GM21717 (cell line): ENCODE results near the gene PPP1R18.
A peak's percentile ranks its signal among the peaks of the same experiment; 100 is the strongest.
"Not testable (repeated sequence)": the region's sequence is repeated elsewhere in the genome, so short reads cannot be mapped to it uniquely, and the experiment has no call there.

ENCODE experiments used
- ATAC-seq: cut with Tn5 transposase; IDR thresholded peaks from one replicate; pipeline ENCODE4 v1.9.1; 2021; ENCODE audit warnings: mild to moderate bottlenecking, moderate library complexity; ENCODE audit not compliant: unreplicated experiment

Gene PPP1R18, protein sequence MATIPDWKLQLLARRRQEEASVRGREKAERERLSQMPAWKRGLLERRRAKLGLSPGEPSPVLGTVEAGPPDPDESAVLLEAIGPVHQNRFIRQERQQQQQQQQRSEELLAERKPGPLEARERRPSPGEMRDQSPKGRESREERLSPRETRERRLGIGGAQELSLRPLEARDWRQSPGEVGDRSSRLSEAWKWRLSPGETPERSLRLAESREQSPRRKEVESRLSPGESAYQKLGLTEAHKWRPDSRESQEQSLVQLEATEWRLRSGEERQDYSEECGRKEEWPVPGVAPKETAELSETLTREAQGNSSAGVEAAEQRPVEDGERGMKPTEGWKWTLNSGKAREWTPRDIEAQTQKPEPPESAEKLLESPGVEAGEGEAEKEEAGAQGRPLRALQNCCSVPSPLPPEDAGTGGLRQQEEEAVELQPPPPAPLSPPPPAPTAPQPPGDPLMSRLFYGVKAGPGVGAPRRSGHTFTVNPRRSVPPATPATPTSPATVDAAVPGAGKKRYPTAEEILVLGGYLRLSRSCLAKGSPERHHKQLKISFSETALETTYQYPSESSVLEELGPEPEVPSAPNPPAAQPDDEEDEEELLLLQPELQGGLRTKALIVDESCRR

DNA sequence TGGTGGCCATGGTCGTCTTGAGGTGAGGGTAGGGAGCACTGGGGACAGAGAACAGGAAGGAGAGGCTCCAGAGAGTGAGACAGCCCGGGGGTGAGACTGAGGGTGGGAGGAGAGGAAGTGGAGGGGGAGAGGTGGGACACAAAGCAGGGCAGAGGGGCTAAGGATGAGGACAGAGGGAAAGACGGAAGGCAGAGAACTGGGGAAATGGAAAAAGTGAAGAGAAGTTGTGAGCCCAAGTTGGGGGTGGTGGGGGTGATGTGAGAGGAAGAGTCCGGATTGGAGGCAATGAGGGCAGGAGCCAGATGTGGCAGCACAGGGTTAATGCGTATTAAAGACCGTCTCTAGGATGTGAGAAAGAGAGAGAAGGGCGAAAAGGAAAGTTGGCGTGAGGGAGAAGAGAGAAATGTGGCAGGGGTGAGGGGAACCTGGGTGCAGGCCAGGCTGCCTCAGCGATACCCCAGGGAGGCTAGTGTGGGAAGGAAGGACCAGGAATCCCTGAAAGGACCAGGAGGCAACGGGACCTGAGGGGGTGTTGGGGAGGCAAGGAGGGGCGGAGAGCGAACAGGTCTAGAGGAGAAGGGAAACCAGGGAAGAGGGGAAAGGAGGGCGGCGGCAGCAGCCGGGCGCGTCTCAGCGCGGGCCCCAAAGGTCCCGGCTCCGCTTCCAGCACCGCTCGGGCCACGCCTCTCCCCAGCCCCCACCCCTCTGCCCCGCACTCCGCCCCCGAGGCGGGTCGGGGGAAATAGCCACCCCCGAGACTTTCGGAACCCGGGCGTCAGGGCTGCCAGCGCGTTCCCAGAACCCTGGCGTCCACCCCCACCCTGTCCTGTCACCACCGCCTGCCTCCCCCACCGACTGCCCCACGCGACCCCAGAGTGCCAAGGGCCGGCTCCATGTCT is at the start of gene PPP1R18:
TSS of gene PPP1R18 (minus strand) at position 637 of the 899 bp plus-strand sequence. CDS start at position 10, 627 bp downstream.
- ATAC-seq, result no peak

DNA sequence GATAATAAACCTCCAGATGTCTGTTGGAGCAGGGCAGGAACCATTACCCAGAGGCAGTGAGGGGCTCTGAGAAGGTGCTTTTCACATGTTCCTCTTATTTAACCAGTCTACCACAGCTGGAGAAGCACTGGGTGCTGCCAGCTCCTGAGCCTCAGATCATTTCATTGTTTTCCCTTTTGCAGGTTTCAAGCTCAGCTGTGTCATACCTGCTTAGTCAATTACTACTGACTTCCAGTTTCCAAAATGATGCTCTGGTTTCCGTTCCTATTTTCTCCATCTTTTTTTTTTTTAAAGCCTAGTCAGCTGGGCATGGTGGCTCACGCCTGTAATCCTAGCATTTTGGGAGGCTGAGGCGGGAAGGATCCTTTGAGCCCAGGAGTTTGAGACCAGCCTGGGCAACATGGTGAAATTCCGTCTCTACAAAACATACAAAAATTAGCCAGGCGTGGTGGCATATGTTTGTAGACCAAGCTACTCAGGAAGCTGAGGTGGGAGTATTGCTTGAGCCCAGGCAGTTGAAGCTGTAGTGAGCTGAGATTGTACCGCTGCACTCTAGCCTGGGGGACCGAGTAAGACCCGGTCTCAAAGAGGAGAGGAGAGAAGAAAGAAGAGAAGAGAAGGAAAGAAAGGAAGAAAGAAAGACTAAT is 49.3 kb upstream of the PPP1R18 start:
- ATAC-seq, result peak; percentile 52

DNA sequence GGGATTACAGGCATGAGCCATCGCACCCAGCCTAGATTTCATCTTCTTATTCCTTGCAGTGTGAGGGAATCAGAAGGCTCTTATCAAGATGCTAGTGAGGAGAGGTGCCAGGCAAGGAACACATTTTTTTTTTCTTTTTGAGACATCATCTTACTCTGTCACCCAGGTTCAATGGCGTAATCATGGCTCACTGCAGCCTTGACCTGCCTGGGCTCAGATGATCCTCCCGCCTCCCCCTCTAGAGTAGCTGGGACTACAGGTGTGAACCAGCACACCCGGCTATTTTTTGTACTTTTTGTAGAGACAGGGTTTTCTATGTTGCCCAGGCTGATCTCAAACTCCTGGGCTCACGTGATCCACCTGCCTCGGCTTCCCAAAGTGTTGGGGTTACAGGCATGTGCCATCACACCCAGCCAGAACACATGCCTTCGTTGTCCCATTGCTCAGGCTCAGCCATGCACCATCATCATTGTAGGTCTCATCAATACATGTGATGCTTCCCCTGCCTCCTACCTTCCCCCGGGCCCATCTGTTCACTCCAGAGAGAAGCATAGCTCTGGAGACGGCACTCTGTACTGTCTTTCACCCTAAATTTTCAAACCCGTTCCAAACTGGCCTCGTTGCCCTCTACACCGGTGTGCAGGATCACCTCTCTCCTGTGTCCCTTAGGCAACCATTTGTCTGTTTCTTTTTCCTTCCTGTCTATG is 45.9 kb upstream of the PPP1R18 start:
- ATAC-seq, result no peak

DNA sequence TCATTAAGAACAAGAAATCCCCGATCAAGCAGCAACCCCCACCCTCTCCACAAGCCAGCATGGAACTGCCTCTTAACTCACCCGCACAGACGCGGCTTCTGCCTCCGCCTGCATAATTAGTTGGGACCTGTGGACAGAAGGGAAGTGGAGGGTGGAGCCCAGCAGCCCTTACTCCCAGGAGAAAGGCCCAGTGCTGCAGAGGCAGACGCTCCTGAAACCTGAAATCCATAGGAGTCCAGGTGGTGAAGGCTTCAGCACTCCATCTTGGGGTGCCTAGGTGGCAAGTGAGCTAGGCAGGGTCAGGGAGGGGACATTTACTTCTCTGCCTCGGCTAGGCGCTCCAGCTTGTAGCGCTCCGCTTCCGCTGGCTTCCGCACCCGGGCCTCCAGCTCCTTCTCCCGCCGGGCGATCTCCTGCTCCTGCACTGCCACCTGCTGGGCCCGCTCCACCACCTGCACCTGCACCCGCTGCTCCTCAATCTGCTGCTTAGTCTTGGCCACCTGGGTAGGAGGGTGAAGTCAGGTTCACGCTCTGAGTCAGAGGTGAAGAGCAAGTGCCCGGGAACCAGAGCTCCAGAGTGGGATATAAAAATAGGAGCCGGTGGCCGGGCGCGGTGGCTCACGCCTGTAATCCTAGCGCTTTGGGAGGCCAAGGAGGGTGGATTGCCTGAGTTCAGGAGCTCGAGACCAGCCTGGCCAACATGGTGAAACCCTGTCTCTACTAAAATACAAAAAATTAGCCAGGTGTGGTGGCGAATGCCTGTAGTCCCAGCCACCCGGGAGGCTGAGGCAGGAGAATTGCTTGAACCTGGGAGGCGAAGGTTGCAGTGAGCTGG is 44.4 kb upstream of the PPP1R18 start:
- peak; percentile 53 for ATAC-seq

DNA sequence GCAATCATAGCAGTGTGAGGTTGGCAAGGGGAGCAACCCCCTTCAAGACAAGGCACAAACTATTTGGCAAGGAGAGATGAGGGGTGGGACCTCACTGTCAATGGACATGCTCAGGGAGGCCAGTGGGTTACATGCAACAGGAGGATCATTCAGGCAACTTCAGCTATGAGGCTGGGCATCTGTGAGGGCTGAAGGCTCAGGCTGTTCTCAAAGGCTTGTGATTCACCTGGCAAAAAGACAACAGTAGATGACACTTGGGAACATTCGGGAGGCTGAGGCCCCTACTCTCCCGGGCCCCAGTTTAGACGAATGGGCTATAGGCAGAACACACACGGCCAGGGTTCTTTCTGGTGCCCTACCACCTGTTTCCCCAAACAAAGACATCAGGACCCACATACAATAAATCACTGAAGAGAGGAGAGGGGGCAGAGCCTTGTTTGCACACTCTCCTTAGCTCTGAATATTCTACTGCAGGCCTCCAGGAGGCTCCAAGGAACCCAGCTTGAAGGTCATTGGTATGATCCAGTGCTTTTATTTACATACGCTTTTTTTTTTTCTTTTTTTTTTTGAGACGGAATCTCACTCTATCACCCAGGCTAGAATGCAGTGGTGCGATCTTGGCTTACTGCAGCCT is 41.6 kb upstream of the PPP1R18 start:
- no peak for ATAC-seq

DNA sequence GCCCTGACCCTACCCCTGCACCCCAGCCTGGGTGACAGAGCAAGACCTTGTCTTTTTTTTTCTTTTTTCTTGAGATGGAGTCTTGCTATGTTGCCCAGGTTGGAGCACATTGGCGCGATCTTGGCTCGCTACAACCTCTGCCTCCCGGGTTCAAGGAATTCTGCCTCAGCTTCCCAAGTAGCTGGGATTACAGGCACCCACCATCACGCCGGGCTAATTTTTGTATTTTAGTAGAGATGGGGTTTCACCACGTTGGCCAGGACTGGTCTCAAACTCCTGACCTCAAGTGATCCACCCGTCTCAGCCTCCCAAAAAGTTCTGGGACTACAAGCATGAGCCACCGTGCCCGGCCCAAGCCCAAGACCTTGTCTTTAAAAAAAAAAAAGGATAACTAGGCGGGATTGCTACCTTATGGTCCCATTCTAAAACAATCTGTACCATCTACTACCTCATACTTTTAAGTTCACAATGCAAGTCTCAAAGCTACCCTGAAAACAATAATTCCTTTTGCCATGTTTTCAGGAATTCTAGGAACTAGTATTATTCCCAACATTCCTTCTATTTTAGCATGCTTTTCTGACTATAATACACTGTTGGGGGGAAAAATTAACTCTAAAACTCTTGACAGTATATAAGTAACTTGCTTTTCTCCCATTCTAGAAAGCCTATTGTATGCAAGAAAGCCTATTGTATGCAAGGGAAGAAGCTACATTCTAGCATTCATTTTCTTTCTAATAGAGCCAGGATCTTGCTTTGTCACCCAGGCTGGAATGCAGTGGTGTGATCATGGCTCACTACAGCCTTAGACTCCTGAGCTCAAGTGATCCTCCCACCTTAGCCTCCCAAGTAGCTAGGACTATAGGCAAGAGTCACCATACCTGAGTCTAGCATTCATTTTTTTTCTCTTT is 40.3 kb upstream of the PPP1R18 start:
- no peak for ATAC-seq

DNA sequence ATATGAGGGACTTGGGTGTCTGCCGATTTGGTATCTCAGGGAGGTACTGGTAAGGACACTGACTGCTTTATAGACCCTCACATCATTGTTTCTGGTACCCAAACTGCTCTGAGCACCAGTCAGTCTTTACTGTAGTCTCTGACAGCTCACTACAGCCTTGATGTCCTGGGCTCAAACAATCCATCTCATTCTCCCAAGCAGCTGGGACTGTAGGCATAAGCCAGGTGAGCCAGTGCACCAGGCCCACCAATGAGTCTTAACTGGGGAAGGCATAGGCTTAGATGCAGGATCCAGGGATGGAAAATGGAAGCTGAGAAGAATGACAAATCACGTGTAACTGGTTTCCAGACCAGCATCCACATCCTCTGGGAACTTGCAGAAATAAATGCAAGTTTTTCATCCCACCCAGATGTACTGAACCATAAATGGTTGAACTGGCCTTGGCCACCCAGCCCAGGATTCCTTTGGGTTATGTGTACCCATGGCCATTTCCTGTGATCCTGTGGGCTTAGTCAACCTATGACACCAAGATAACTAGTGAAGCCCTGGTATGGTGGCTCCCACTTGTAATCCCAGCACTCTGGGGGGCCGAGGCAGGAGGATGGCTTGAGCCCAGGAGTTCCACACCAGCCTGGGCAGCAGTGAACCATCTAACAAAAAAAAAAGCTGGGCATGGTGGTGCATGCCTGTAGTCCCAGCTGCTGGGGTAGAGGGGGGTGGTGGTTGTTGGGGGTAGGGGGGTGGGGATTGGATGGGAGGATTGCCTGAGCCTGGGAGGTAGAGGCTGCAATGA is 39.5 kb upstream of the PPP1R18 start:
- ATAC-seq, result no peak

DNA sequence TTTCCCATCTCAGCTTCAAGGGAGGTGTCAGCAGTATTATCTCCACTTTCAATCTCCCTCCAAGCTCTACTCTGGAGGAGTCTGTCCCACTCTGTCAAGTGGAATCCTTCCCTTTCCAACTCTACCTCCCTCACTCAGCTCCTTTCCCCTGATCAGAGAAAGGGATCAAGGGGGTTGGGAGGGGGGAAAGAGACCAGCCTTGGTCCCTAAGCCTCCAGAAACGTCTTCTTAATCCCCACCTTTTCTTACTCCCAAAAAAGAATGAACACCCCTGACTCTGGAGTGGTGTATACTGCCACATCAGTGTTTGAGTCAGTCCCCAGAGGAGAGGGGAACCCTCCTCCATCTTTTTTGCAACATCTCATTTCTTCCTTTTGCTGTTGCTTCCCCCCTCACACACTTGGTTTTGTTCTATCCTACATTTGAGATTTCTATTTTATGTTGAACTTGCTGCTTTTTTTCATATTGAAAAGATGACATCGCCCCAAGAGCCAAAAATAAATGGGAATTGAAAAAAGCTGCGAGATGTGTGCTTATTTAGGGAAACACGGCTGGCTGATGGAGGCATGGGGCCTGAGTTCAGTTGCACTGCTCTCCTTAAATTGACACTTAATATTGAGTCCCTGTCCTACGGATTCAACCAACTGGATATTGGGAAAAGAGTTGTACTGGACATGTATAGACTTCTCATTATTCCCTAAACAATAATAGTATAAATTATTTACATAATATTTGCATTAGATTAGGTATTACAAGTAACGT is 38.6 kb upstream of the PPP1R18 start:
- no peak for ATAC-seq

DNA sequence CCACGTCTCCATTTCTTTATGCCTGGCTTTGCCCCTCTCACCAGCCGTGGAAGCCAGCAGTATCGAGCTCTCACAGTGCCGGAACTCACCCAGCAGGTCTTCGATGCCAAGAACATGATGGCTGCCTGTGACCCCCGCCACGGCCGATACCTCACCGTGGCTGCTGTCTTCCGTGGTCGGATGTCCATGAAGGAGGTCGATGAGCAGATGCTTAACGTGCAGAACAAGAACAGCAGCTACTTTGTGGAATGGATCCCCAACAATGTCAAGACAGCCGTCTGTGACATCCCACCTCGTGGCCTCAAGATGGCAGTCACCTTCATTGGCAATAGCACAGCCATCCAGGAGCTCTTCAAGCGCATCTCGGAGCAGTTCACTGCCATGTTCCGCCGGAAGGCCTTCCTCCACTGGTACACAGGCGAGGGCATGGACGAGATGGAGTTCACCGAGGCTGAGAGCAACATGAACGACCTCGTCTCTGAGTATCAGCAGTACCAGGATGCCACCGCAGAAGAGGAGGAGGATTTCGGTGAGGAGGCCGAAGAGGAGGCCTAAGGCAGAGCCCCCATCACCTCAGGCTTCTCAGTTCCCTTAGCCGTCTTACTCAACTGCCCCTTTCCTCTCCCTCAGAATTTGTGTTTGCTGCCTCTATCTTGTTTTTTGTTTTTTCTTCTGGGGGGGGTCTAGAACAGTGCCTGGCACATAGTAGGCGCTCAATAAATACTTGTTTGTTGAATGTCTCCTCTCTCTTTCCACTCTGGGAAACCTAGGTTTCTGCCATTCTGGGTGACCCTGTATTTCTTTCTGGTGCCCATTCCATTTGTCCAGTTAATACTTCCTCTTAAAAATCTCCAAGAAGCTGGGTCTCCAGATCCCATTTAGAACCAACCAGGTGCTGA is 37.6 kb upstream of the PPP1R18 start:
- not testable (repeated sequence) for ATAC-seq

DNA sequence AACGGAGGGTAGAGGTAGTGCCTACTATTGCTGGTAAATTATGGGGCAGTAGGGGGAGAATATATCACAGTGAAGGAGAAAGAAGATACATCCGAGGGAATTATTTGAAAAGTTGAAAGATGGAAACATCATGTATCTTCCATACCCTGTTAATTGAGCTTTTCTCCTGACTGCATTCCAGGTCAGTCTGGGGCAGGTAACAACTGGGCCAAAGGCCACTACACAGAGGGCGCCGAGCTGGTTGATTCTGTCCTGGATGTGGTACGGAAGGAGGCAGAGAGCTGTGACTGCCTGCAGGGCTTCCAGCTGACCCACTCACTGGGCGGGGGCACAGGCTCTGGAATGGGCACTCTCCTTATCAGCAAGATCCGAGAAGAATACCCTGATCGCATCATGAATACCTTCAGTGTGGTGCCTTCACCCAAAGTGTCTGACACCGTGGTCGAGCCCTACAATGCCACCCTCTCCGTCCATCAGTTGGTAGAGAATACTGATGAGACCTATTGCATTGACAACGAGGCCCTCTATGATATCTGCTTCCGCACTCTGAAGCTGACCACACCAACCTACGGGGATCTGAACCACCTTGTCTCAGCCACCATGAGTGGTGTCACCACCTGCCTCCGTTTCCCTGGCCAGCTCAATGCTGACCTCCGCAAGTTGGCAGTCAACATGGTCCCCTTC is 36.9 kb upstream of the PPP1R18 start:
- ATAC-seq, result not testable (repeated sequence)

DNA sequence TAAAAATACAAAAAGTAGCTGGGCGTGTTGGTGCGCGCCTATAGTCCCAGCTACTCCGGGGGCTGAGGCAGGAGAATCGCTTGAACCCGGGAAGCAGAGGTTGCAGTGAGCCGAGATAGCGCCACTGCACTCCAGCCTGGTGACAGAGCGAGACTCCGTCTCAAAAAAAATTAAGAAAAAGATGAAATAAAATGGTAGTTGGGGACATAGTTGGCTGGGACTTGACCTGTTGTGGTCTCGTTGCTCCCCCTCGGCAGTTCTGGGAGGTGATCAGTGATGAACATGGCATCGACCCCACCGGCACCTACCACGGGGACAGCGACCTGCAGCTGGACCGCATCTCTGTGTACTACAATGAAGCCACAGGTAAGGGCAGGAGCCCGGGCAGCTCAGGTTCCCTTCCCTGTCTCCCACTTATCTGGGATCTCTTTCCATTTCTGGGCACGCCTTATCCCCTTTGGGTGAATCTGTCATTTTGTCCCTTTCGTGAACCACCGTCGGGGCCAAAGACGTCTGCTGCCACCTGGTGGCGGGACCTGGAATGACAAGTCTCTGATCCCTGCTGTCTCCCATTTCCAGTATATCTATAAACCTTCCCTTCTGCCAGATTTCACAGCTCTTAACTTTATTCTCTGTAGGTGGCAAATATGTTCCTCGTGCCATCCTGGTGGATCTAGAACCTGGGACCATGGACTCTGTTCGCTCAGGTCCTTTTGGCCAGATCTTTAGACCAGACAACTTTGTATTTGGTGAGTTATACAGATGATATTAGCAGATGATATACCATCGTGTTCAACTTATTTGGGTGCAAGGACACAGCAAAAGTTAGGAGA is 36.1 kb upstream of the PPP1R18 start:
- no peak for ATAC-seq

DNA sequence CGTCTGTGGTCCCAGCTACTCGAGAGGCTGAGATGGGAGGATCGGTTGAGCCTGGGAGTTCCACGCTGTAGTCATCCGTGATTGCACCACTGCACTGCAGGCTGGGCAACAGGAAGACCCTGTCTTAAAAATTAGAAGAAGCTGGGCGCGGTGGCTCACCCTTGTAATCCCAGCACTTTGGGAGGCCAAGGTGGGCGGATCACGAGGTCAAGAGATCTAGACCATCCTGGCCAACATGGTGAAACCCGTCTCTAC is 35.5 kb upstream of the PPP1R18 start:
- ATAC-seq, result not testable (repeated sequence)

DNA sequence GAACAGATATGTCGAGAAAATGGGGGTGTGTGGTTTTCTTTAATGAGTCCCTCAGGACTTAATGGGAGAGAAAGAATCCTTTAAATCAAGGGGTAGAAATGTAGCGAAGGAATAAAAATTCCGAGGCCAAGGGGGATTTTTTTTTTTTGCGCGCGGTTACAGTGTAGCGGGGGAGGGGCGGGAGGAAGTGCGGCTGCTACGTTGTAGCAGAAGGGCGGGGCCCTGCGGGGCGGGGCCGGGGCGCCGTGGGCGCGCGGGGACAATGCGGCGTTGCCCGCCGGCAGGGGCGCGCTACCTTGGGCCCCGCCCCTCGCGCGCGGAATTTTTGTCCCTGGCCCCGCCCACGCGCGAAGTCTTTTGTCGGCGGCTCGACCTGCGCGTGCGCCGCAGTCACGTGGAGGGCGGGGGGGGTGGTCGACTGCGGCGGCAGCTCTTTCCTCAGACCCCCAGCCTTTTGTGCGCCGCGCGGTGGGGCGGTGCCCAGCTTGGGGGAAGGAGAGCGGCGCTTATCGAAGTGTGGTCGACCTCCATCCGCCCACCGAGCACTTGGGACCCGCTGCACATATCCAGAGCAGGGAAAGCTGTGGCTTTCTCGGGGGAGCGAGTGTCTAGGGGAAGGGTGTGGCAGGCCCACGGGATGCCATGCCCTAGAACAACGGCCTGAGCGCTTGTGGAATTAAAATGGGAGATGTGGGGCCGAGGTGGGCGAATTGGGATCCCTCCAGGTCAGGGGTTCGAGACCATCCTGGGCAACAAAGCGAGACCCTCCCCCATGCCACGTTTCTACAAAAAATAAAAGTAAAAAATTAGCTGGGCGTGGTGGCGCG is 35.0 kb upstream of the PPP1R18 start:
- ATAC-seq, result no peak
